GM19351 (cell line): ENCODE results near the gene PDCD2L.
"Not testable (repeated sequence)": the region's sequence is repeated elsewhere in the genome, so short reads cannot be mapped to it uniquely, and the experiment has no call there.

Experiments used
- ATAC-seq: cut with Tn5 transposase; IDR thresholded peaks from one replicate; pipeline ENCODE4 v1.9.1; 2021; ENCODE audit warnings: mild to moderate bottlenecking, moderate library complexity; ENCODE audit not compliant: unreplicated experiment

The PDCD2L gene

DNA sequence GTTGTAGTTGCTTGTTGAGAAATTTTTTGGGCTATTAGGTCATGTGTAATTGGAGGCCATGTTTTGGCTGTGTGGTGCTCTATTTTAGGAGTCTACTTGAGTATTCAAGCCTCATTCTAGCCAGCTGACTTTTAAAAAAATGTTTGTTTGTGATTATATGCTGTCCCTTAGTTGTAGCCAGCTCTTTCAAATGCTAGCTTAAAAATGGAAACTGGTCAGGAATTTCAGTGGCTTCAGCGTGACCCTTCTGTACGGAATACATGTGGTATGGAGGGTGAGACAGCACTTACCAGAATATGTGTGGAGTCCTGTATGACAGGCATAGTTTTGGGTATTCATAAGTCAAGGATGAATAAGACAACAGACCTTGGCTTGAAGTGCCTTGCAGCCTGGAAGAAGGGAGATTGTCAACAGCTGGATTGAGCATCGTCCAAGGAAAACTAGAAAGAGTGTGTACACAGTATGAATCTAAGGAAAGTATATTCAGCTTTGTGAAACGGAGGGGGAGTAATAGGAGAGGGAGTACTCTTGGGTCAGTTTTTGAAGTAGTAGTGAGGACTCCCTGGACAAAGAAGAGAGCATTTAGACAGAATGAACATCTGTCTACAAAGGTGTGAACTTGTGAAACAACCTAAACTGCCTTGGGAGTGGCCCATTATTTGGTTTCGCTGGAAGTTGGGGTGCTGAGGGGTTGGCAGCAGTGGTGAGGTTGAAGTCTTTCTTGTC is 57.3 kb downstream of the PDCD2L start:
- ATAC-seq, result no peak

DNA sequence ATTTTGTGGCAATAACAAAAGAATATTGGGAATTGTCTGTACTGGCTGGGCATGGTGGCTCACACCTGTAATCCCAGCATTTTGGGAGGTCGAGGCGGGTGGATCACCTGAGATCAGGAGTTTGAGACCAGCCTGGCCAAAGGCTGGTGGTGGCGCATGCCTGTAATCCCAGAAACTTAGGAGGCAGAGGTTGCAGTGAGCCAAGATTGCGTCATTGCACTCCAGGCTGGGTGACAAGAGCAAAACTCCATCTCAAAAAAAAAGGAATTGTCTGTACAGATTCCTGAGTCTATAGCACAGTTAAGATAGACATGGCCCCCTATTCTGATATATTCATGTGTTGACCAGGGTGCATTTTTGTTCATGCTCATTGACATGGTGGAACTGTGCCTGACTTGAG is 60.6 kb downstream of the PDCD2L start:
- ATAC-seq, result not testable (repeated sequence)

DNA sequence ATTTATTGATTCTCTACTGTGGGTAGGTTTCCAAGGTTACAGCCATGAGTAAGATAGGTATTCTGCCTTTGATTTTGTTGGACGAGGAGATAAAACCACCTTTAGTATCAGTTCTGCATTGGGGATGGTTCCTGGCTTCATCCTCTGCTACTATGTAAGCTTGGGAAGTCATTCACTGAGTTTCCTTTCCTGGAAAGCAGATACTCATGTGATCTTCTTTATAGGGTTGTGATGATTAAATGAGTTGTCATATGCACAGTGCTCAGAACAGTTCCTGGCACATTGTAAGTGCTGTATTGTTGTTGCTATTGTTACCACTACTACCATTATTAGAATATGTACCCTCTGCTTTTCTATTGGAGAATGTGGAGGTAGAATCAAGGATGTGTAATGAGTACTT is 64.2 kb downstream of the PDCD2L start:
- no peak for ATAC-seq

DNA sequence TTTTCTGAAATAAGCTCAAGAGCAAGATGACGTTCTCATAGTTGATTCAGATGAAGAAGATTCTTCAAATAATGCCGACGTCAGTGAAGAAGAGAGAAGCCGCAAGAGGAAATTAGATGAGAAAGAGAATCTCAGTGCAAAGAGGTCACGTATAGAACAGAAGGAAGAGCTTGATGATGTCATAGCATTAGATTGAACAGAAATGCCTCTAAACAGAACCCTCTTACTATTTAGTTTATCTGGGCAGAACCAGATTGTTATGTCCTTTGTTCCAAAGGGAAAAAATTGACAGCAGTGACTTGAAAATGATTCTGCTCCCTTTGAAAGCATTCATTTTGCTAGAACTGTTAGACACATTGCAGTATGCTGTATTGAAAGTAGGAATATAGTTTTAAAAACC is 64.8 kb downstream of the PDCD2L start:
- ATAC-seq, result not testable (repeated sequence)

DNA sequence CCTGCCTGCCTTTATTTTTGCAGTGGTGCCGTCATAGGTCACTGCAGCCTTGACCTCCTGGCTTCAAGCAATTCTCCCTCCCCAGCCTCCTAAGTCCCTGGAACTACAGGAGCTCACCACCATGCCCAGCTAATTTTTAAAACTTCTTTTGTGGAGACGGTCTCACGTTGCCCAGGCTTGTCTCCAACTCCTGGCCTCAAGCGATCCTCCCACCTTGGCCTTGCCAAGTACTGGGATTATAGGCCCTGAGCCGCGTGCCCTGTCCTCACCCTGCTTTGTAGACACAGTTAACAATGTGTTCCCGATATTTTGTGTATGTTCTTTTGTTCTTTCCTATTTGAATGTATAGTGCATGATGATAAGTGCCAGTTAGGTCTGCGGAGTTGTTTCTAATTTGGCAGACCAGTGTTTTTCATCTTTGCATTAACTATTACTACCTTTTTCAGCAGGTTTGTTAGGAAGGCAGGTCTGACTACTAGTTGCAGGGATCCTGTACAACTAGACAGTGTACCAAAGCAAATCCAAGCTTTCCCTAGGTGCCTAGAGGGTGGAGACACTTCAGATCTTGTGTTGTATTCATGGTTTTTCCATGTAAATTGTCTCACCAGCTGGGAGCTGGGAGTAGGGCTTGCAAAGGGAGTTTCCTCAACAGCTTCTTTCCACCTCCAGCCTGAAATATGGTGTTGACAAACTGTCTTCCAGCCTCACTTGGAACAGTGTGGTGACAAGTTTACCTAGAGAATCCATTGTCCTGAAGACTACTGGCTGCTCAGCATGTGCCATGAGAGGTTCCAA is 67.9 kb downstream of the PDCD2L start:
- ATAC-seq, result no peak

DNA sequence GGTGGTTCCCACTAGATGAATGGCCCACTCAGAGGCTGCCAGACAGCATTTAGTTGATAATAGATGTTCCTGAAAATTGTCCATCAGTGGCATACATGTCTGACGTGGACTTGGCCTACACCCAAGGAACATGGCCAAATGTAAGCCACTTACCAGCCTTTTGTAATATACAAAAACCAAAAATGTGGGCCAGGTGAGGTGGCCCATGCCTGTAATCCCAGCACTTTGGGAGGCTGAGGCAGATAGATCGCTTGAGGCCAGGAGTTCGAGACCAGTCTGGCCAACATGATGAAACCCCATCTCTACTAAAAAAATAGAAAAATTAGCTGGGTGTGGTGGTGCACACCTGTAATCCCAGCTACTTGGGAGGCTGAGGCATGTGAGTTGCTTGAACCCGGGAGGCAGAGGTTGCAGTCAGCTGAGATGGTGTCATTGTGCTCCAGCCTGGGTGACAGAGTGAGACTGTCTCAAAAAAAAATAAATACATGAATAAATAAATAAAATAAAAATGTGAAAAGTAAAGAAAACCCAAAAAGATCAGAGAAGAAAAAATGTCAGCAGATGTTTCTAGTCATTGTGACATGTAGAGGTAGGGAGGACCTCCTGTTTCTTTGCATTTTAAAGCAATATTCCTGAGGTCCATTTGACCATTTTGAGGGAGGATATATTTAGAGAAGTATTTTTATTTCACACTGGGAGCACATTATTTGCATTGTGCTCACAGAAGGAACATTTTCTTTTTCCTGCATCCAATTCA is 70.2 kb downstream of the PDCD2L start:
- no peak for ATAC-seq

DNA sequence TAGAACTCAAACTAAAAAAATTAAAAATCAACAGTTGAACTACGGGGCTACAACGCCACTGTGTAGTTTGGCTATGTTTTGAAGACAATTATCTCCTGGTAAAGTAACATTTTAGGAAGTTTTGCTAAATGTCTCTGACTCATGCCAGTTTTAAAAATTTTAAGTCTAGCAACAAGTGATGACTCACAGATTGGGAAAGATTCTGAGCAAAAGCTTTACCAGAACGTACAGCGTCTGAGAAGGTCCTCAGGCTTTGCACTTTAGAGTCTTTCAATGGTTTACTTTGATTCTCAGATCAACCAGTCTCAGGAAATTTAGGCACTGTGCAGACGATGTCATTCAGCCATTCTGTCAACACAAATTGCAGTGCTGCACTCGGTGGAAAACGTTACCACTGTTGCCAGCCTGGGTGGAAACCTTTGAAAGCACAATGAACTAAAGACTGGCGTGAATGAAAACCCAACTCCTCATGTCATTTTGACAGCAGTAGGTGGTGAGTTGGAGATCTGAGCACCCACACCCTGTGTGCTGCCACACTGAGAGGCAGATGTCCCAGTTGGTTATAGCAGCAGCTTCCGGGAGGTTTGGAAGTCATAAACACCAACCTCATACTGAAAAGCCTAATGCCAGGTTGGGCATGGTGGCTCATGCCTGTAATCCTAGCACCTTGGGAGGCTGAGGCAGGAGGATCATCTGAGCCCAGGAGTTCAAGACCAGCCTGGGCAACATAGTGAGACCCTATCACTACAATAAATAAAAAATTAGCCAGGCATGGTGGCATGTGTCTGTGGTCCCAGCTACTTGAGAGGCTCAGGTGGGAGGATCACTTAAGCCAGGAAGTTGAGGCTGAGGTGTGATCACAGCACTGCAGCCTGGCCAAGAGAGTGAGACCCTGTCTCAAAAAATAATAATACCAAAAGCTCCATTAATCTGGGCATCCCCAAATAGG is 71.1 kb downstream of the PDCD2L start:
- ATAC-seq, result no peak
